Umbilical cord (tissue), 2 donors: ENCODE data around the gene TCFL5. TPM values are rescaled to one million over a fixed set of nuclear protein-coding genes. Genes with fewer than 3 reads are reported as not detected.

Source experiments
- DNase-seq: peaks from one replicate; pipeline ENCODE4 v3.0.0-alpha.2; 2015; ENCODE audit warnings: low spot score
- total RNA-seq: library from RNA; depleted of rRNA; stranded (reverse); fragments of >200 nt; gene quantifications from one replicate; pipeline ENCODE4 v1.2.3, GENCODE V29; 2014; ENCODE audit warnings: low replicate concordance; ENCODE audit not compliant: insufficient read depth

Gene TCFL5
- total RNA-seq, 1 donor from 2014 or later, result 21.9 TPM

DNA sequence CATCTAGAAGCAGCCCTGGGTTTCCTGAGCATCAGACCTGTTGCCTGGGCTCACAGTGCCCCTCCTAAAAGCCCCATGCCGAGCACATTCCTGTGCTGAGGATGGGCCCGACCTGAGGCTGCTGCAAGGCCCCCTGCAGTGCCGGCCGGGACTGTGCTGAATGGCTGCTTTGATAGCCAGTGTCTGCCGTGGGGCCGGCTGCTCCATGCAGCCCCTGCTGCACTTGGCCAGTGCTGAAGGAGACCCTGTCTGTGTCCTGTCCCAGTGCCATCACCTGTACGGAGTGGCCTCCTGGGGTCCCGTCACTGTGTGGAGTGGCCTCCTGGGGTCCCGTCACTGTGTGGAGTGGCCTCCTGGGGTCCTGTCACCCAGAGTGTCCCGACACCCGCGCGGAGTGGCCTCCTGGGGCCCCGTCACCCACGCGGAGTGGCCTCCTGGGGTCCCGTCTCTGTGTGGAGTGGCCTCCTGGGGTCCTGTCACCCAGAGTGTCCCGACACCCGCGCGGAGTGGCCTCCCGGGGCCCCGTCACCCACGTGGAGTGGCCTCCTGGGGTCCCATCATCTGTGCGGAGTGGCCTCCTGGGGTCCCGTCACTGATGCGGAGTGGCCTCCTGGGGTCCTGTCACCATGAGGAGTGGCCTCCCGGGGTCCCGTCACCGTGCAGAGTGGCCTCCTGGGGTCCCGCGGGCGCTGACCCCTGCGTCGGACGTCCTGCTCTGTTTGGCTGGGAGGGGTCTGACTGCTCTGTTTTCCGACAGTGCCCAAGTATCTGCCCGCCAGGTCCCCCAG, 37.7 kb downstream of the TCFL5 start:
- no peak for DNase-seq

DNA sequence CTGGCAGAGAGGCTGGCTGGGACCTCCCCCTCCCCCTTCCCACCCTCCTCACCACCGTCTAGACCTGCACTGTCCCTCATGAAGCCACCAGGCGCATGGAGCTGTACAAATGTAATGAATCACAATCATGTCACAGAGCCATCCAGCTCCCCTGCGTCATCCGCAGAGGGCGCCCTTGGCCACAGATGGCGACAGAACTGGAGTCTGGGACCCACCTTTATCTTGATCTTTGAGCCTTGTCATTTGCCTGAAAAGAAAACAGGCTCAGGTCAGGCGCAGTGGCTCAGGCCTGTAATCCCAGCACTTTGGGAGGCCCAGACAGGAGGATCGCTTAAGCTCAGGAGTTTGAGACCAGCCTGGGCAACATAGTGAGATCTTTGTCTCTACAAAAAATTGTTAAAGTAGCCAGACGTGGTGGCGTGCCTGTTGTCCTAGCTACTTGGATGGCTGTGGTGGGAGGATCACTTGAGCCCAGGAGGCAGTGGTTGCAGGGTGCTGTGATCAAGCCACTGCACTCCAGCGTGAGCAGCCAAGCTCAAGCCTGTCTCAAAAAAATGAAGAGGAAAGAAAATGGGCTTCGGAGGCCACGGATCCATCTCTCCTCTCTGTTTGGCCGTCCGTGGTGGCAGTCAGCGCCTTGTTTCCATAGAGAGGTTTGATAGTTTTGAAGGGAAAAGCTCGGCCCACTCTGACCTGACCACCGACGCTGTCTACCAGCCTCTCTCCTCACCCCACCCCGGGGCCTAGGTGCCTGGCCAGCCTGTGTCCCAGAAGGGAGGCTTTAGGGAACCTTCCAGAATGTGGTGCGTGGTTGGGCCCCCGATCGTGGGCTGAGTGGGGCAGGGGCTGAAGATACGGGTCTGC, 38.6 kb downstream of the TCFL5 start:
- no peak for DNase-seq

DNA sequence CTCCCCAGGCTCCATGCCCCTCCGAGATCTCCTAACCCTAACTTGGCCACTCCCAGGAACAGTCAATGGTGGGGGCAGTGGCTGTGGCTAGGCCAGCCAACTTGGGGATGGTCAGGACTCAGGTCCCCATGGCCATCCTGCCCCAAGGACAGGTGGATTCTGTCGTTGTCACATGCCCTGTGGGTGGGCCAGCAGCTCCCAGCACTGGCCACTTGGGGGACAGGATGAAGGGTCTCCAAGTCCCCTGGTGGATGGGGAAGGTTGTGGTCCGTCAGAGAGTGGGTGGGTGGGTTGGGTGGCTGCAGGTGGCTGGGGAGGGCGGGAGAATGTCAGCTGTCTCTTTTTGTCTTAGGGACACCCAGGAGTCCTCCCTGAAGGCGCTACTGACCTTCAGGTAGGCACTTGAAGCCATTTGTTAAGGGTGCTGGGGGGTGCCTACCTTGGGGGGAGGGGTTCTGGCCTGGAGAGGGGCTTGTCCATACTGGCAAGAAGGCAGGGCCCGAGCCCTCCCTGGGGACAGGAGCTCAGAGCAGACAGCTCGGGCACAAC, 39.3 kb downstream of the TCFL5 start:
- no peak for DNase-seq

DNA sequence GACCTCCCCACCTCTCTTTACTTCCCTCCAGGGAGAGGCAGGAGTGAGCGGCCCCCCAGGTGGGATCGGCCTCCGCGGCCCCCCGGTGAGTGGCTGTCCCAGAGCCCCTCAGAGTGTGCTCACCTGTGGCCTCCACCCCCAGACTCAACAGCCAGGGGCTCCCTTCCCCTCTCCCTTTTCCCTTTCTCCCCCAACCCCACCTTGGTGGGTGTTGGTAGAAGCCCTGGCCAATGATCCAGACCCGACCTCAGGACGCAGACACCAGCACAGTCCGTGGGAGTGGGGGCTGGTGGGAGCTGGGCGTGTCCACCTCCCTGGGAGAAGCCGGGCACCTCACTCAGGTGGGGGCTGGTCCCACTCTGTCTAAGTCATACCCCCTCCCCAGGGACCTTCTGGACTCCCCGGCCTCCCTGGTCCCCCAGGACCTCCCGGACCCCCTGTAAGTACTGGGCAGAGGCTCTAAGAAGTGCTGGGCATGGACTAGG, 39.9 kb downstream of the TCFL5 start:
- no peak for DNase-seq

DNA sequence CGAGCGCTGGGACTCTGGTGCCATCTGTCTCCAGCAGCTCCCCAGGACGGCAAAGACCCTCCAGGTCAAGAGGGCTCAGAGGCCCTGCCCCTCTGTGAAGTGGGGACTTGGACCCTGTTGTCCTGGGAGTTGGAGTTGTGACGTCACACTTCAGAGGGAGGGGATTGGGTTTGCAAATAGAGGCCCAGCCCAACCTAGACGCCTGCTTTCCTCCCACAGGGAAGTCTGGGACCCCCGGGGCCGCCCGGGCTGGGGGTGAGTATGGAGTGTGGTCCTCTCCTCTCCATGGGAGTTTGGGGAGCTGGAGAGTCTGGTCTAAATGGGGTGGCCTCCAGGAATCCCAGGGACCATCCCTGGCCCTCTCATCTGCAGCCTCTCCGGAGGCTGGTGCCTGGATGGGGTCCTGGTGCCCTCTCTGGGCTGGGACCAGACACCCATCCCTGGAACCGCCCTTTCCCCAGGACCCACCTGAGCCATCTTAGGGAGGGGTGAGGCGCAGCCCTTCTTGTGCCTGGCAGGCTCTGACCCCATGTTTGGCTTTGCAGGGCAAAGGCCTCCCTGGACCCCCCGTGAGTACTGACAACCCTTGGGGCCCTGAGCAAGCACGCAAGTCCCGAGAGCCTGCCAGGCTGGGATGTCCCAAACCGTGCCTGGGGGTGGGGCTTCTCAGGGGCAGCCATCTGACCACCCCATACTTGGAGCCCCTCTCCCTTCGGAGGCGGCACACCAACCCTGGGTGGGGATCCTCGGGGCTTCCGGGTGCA, 40.5 kb downstream of the TCFL5 start:
- no peak for DNase-seq

DNA sequence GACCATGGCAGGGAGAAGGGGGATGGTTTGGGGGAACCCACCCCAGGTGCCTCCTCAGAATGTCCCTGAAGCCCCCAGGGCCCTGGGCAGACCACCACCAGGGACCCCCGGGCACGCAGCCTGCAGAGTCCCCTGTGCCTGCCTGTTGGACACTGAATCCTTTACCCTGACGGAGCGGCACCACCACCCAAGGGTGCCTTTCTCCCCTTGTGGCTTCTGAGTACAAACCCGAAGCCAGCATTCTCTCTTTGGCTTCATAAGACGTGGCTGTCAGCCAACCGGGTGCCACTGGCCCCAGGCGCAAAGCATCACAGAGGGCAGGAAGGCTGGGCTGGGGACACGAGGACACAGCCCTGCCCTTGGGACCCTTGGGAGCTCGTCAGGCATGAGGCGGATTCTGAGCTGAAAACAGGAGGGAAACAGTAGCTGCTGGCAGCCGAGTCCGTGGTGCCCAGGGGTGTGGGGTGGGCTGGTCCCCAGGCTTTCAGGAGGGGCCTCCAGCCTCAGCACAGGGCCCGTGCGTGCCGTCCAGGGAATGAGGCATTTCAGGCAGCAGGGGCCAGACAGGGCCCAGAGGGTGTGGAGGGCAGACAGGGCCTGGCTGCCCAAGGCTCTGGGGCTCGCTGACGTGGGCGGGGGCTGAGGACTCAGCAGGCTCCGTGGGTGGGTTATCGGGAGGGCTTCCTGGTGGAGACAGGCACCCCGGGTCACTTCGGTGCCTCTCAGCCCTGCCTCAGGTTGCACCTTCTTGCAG, 41.2 kb downstream of the TCFL5 start:
- DNase-seq, result no peak

DNA sequence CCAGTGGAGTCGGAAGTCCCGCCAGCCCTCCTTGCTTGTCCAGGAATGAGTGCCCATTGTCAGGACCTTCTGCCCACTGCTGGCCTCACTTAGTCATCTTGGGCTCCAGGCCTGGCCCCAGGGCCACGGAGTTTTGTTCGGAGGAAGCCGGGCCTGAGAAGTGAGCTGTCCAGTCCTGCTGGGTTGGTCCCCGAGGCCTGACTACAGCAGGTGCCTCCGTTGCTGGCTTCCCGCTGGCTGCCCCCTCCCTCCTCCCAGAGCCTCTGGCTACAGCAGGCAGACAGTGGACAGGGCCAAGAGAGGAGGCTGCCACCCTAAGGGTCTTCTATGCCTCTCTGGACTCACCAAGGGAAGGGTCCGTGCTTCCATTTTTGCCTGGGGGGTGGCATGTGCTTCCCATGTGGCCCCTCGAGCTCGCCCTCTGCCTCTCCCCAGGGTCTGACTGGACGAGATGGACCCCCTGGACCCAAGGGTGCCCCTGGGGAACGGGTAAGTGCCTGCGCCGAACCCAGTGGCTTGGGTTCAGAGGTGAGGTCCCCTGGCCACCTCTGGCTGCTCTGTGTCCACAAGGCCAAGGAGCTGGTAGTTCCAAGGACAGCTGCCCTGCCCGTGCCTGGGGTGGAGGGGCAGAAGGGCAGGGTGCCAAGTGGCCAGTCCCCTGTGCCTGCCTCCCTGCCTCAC, 42.0 kb downstream of the TCFL5 start:
- no peak for DNase-seq

DNA sequence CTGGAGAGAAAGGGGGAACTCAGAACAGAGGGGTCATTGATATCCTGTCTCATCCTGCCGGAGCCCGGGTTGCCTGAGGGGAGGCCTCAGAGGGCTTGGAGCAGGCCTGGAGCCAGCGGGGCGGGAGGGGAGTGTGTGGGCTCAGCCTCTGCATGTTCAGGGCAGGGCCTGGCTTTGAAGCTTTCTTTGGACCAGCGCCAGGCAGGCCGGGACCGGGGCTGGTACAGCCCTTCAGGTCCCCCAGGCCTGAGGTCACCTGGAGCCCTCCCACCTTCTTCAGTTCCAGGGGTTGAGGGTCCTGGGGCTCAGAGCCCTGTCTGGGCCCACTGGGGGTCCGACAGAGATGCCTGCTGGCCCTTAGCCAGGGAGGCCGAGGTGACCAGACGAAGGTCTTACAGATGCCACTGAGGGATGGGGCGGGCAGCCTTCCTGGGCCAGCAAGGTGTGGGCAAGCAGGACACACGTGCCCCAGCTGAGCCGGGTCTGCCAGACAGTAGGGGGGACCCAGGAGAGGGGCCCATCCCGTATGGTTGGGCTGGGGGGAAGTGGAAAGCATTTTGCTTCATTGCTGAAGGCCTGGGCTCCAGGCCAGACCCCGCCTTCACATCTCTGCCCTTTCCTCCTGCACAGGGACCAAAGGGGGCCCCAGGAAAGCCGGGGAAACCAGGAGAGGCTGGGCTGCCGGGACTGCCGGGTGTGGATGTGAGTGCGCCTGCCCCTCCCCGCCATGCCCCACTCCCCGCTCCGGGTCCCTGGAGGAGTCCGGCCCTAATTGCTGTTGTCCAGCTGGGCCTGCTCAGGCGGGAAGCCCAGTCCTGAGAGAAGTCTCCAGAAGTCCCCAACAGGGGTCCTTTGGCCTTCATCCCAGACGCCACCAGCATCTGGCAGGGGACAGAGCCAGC, 42.8 kb downstream of the TCFL5 start:
- DNase-seq, result peak; percentile 94

DNA sequence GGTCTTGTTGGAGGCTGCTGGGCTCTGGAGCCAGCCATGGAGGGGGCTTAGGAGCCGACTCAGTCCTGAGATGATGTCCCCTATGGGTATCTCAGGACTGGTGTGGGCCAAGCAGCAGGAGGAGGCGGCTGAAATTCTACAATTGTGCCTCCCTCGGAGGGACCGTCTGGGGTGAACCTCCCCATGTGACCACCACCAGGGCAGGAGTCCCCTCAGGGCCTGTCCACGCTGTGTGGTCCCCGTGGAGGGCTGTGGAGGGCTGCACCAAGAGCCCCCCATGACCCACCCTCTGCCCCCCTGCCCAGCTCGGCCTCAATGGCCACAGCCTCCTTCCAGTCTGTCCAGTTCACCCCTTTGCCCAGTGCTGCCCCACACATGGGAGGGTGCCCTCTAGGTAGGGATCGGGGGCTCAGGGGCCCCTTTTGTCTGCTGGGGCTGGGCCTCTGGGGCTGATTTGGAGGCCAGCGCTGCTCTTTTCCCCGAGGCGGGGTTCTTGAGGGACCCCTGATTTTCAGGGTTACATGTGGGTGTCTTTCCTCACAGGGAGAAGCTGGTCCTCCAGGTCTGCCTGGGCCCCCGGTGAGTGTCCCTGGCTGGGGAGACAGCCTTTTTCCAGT, 43.5 kb downstream of the TCFL5 start:
- no peak for DNase-seq

DNA sequence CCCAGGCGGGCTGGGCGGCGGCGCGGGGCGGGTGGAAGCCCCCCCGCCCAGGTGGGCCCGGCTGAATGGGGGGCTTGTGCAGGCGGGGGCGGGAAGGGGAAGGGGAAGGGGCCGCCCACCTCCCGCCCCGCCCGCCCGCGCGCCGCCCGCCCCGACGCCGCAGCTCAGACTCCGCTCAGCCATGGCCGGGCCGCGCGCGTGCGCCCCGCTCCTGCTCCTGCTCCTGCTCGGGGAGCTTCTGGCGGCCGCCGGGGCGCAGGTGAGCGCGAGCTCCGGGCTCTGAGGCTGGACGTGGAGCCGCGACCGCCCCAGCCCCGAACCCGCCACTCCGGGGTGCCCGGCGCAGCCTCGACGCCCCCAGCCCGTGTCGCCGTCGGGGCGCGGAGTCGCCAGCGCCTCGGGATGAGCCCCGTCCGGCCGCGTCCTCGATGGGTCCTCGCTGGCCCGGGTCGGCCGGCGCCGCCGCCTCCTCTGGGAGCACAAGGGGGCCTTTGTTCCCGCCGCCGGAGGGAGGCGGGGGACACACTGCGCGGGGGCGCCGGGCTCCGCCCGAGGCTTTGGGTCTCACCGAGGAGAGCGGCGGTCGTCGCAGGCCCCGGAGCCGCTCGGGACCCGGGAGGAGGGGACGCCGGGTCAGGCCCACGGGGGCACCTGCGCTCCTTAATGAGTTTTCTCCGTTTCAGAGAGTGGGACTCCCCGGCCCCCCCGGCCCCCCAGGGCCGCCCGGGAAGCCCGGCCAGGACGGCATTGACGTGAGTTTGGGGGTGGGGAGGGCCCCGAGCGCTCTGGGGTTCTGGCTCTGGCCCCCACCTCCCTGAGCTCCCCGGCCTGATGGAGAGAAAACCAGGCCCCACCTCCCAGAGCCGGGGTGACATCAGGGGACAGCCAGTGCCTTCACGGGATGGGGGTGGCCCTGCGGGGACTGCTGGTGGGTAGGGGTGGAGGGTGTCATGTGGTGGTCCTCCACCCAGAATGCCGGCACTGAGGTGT, 44.4 kb downstream of the TCFL5 start, which contains the start of gene COL9A3:
COL9A3 (plus strand) TSS at position 167 of the 990 bp plus-strand sequence; CDS start at position 182, 15 bp downstream.
- DNase-seq, result no peak

DNA sequence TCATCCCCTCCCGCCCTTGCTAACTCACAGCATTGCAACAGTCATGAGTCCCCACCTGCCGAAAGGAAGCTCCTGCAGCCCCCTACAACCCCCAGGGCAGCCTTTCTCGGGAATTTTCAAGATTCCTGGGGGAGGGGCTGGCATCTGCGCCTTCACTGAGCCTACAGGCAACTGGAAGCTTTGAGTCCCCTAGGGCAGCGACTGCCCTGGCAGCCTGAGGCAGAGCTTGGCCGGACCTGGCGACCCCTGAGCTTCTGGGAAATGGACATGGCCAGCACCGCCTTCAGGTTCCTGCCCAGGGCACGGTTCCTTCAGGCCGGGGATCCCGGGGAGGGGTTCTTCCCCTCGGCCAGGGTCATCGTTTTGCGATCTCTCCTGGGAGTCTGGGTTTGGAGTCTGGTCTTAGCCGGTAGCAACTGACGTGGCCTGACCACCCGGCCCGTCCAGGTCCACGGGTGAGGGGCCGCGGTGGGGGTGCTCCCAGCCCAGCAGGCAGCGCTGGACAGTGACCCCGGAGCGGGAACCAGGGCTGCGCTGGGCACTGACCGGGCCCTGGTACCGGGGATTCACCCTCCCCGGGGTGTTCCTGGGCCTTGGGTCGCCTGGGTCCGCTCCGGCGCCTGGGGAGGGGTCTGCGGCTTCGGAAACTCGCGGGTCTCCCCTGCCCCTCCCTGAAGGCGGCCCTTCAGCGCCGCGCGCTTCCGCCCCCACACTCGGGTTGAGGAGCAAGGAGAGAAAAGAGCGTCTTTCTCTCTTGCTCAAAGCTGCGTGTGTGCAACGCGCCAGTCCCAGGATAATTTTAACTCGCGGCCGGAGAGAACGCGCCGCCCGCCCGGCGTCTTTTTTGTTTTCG, 45.4 kb downstream of the TCFL5 start:
- DNase-seq, result peak; percentile 52

DNA sequence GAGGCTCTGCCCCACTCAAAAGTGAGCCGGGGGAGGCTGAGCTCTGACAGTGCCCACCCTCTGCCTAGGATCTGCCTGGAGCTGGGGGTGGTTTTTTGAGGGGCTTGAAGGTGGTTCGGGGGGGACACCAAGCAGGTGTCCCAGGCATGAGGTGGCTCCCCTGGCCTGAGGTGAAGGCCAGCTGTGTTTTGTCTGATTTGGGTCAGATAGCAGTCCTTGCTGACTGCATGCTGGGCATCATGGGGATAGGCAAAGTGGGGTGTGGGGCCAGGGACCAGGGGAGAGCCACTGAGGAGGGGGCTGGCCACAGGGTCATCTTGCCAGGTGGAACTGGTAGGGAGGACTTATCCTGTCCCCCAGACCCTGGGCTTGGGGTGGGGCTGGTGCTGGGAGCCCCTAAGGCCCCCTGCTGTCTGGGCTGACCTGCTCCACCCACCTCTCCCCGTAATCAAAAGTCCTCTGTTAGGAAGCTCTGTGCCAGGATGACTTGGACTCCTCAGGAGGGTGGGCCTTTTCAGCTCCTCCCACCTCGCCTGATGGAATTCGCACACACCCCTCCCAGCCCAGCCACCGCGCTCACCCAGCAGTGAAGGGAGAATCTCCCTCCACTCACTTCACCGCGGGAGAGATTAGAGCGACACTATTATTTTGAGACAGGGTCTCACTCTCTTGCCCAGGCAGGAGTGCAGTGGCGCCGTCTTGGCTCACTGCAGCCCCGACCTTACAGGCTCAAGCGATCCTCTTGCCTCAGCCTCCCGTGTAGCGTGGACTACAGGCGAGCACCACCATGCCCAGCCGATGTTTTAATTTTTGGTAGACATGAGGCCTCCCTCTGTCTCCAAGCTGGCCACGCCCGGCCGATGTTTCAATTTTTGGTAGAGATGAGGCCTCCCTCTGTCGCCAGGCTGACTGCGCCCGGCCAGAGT, 46.3 kb downstream of the TCFL5 start:
- peak; percentile 81 for DNase-seq

DNA sequence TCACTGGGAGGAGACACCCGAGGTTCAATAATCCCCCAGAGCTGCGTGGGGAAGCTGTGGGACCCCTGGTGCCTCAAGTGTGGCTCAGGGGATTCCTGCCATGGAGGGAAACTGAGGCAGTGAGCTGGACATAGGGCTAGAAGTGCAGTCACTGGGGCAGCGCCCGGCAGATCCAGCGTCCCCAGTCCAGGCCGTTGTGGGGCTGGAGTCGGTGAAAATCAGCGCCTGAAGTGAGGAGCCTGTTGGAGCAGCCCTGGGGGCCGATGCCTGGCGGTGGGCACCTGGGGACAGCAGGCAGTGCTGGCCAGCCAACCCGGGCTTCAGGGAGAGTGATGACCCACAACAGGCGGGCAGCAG, 46.9 kb downstream of the TCFL5 start:
- no peak for DNase-seq

DNA sequence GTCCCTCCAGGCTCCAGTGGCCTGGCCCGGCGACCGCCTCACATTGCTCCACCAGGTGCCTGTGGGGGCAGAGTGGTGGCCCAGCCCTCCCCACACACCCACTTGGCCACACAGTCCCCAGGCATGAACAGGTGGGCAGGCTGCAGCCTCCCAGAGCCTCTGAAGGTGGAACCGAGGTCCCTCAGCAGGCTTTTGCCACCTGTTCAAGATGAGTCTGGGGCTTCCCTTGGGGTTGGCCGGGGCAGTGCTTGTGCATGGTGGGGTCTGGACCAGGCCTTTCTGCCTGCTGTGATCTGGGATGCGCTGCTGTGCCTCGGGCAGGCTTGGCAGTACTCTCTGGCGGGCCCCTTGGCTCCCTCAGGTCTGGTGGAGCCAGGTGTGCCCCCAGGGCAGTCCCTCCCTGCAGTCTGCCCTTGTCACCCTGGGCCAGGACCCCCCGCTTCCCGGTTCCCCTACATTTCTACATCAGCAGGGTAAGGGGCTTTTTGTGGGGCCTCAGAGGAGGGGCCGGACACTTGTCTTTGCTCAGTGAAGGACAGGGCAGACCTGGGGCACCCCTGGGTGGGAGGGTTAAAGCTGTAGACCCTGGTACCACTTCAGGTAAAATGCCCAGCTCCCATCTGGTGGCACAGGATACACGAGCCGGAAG, 47.4 kb downstream of the TCFL5 start:
- no peak for DNase-seq

DNA sequence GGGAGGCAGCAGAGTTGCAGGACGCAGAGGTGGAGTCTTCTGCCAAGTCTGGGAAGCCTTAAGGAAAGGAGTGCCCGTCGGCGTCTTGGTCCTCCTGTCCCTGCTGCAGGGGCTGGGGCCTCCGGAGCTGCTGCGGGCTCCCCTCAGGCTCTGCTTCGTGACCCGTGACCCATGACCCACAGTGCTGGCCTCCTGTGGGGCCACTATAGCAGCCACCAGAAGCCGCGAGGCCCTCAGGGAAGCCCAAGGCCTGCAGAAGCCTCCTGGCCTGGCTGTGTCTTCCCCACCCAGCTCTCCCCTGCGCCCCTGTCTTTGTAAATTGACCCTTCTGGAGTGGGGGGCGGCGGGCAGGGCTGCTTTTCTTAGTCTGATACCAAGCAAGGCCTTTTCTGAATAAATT, 48.0 kb downstream of the TCFL5 start:
- DNase-seq, result no peak
